PFSK-1 (cell line): ENCODE data around the gene NAV2.

Source experiments
- FOXP2 ChIP-seq: optimal IDR thresholded peaks from 2 replicates; pipeline ENCODE3; 2011; ENCODE audit warnings: borderline replicate concordance, control low read depth, inconsistent platforms; ENCODE audit not compliant: insufficient read depth; ENCODE audit errors: extremely low read length, extremely low read depth
- POLR2AphosphoS5 ChIP-seq: IDR thresholded peaks from 2 replicates; pipeline ENCODE4 v1.6.1; 2012; ENCODE audit warnings: low read depth, mild to moderate bottlenecking, control low read depth, low read length, moderate library complexity
- SIN3A ChIP-seq: IDR thresholded peaks from 2 replicates; pipeline ENCODE4 v1.6.1; 2012; ENCODE audit warnings: mild to moderate bottlenecking, low read length, moderate library complexity, borderline replicate concordance; ENCODE audit not compliant: insufficient read depth
- TAF1 ChIP-seq: IDR thresholded peaks from 2 replicates; pipeline ENCODE4 v1.6.1; 2012; ENCODE audit warnings: low read length, control low read depth, borderline replicate concordance; ENCODE audit not compliant: insufficient read depth
- TF ChIP-seq, protein P1 (sequence below), 2 experiments: IDR thresholded peaks; 2 replicates each; pipeline versions ENCODE4 v1.6.1 to v1.8.0; 2011 to 2012; ENCODE audit warnings: low read depth in 2 of 2, low read length in 2 of 2, control low read depth in 1 of 2, inconsistent platforms in 1 of 2, mild to moderate bottlenecking in 1 of 2, moderate library complexity in 1 of 2; ENCODE audit not compliant: insufficient read depth in 1 of 2

The NAV2 gene

DNA sequence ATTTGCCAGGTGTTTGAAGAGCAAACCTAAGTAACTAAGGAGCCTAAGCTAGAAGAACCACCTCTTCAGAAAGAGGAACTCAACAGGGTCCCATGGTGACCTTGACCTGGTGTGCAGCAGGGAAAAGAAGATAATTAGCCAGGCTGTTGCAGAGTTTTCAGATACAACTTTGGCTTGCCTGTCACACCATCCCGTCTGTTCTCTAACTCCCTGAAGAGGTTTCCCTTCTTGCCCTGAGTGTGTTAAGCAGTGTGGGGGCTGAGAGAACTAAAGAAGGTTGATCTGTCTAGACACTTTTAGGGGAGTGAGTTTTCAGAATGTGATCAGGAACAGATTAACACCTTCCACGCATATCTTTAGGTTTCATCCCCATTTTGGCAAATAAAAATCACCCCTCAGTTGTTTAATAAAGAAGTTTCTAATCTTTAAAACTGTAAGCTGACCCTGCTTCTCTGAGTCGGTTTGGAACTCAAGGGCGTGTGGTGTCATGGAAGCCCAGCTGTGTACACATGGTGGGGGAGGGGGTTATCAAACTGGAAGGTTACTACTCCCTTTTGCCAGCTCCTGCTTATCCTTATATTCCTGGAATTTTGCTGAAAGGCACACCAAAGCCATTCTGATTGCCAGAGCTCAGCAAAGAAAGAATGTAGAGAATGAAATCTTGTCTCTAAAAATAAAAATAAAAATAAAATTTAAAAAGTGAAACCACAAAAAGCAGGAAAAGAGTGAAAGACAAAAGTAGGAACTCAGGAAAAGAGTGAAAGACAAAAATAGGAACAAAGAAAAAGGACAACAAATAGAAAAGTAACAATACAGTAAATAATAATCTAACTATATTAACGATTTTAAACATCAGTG lies 377.4 kb downstream of the NAV2 start:
- no peak for TF ChIP-seq TAF1
- no peak for TF ChIP-seq POLR2AphosphoS5
- TF ChIP-seq, protein P1, sequence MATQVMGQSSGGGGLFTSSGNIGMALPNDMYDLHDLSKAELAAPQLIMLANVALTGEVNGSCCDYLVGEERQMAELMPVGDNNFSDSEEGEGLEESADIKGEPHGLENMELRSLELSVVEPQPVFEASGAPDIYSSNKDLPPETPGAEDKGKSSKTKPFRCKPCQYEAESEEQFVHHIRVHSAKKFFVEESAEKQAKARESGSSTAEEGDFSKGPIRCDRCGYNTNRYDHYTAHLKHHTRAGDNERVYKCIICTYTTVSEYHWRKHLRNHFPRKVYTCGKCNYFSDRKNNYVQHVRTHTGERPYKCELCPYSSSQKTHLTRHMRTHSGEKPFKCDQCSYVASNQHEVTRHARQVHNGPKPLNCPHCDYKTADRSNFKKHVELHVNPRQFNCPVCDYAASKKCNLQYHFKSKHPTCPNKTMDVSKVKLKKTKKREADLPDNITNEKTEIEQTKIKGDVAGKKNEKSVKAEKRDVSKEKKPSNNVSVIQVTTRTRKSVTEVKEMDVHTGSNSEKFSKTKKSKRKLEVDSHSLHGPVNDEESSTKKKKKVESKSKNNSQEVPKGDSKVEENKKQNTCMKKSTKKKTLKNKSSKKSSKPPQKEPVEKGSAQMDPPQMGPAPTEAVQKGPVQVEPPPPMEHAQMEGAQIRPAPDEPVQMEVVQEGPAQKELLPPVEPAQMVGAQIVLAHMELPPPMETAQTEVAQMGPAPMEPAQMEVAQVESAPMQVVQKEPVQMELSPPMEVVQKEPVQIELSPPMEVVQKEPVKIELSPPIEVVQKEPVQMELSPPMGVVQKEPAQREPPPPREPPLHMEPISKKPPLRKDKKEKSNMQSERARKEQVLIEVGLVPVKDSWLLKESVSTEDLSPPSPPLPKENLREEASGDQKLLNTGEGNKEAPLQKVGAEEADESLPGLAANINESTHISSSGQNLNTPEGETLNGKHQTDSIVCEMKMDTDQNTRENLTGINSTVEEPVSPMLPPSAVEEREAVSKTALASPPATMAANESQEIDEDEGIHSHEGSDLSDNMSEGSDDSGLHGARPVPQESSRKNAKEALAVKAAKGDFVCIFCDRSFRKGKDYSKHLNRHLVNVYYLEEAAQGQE (IDR thresholded peaks at IDR 0.05; ENCODE audit: insufficient read depth in 1 of 2, low read depth in 2 of 2, low read length in 2 of 2): no peak
- TF ChIP-seq FOXP2: no peak
- no peak for TF ChIP-seq SIN3A

DNA sequence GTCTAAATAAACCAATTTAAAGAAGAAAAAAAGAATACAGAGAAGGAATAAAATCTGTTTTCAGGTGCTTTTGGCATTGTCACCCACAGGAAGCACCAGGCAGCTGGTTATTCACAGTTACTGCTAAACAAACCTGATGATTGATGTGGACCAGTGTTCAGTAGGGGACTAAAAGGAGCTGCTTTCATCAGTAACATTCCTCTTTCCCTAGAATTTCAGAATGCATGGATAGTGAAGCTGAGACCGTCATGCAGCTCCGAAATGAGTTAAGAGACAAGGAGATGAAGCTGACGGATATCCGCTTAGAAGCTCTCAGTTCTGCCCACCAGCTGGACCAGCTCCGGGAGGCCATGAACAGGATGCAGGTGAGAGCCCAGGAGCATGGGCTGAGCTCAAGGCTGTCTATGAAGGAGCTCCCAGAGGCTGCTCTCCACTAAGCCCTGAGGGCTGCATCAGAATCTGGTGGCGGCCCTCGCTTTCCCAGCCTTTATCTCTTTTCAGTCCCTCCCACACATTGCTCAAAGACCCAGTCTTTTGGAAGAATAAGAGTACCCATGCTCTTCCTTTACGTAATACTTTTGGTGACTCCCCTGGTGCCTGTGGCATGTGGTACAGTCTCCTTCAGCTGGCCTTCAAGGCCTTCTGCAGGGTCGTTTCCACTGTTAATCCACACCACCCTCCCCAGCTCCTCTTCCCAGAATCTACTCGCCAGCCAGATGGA lies 378.2 kb downstream of the NAV2 start:
- no peak for TF ChIP-seq POLR2AphosphoS5
- no peak for TF ChIP-seq FOXP2

DNA sequence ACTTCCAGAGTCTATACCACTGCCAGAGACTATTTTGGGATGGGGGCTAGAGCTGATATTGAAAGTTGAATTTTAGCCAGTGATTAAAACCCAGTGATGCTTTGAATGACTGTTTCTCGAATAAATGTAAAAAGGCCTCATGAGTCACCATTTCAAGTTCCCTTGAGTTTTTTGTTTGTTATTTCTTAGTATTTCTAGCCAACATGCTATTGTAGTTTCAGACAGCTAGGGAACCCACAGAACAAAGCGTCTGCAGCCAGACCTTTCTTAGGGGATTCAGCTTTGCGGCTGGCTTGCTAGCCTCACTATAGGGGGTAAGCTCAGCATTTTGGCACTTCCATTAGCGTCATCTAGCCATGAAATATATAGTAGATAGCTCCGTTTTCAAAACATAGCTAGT lies 381.1 kb downstream of the NAV2 start:
- TF ChIP-seq POLR2AphosphoS5 (no peak), SIN3A (no peak), TAF1 (no peak), FOXP2 (no peak)
- TF ChIP-seq, protein P1 (IDR thresholded peaks at IDR 0.05; ENCODE audit: insufficient read depth in 1 of 2, low read depth in 2 of 2, low read length in 2 of 2): no peak

DNA sequence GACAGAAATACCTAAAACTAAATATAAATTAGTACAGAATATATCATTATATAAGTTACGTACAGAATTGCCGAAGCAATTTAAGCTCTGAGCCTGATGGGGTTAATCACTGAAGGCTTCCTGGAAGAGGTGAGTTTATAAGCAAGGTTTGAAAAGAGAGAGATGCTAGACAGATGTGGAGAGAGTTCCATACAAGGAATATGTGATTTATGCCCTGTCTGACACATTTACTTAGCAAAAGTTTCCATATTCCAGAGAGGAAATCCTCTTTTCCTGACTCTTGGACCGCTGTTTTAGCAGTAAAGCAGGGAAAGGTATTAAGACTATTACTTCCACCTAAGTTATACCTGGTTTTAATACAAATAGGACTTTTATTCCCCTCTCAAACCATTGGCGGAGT lies 382.6 kb downstream of the NAV2 start:
- TF ChIP-seq, protein P1 (IDR thresholded peaks at IDR 0.05; ENCODE audit: insufficient read depth in 1 of 2, low read depth in 2 of 2, low read length in 2 of 2): no peak
- TF ChIP-seq TAF1: no peak
- TF ChIP-seq FOXP2: no peak
- no peak for TF ChIP-seq SIN3A
- no peak for TF ChIP-seq POLR2AphosphoS5

DNA sequence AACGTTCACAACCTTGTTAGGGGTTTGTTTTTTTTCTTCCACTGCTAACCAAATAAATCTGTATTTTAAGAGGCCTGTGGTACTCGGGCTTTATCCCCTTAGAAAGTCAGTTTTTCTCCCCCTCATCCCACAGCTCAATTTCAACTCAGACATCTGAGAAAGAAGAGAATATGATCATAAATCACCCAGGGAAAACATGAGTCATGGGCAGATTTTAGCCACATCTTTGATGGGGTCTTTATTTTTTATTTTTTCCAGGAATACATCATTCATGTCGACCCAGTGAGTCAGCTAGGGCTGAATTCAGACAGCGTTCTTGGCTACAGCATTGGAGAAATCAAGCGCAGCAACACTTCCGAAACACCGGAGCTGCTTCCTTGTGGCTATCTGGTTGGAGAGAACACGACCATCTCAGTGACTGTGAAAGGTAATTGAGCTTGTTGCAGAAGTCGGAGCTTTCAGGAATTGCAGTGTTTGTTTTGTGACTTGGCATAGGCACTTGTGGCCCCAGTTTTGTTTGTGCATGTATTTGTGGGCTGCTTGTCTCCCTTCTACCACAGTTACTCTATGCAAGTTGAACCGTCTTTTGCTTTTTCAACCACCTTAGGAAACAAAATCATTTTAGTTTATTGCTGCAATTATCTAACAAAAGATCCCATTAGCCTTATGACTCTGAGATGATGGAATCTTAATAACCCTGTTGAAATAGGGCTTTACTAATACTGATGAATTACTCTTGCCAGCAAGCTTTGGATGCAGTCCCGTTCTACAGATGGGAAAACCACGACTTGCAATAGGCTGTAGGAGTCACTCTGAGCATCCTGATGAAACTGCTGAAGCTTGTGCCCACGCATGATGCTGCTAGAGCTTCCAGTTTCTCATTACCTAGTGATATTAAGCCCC lies 384.9 kb downstream of the NAV2 start:
- TF ChIP-seq FOXP2 (no peak), TAF1 (no peak), SIN3A (no peak), POLR2AphosphoS5 (no peak)
- TF ChIP-seq, protein P1 (IDR thresholded peaks at IDR 0.05; ENCODE audit: insufficient read depth in 1 of 2, low read depth in 2 of 2, low read length in 2 of 2): no peak
